Keratinocyte (primary cell): ENCODE measurements around the gene DAB1. TPM values are rescaled to one million over a fixed set of nuclear protein-coding genes. Genes with fewer than 3 reads are reported as not detected.

Experiments
- DNase-seq: peaks from one replicate; pipeline ENCODE4 v3.0.0-alpha.2; 2011; ENCODE audit warnings: low read depth, missing footprints, low spot score
- FAIRE-seq: peaks from 2 replicates; lab custom pipeline; 2011; peaks lifted over from hg19 to GRCh38; lab: Jason Lieb, UNC
- H2AFZ ChIP-seq: 2 replicates; pipeline ENCODE4 v1.6.0; 2012; ENCODE audit warnings: low read length, control low read depth, inconsistent platforms; ENCODE audit not compliant: control insufficient read depth
- H3K27ac ChIP-seq: 2 replicates; pipeline ENCODE4 v1.5.1; 2011; ENCODE audit warnings: low read length; ENCODE audit not compliant: control insufficient read depth, insufficient read depth
- H3K27me3 ChIP-seq: 3 replicates; pipeline ENCODE4 v1.6.0; 2011; ENCODE audit warnings: low read length; ENCODE audit not compliant: control insufficient read depth, insufficient read depth; ENCODE audit errors: extremely low read depth
- H3K36me3 ChIP-seq, 2 experiments: 2 replicates in 1 of 2; 3 replicates in 1 of 2; pipeline ENCODE4 v1.5.1; 2011; ENCODE audit warnings: low read length in 2 of 2, mild to moderate bottlenecking in 1 of 2; ENCODE audit not compliant: control insufficient read depth in 2 of 2, insufficient read depth in 2 of 2; ENCODE audit errors: extremely low read depth in 1 of 2
- H3K4me1 ChIP-seq: 3 replicates; pipeline ENCODE4 v1.5.1; 2011; ENCODE audit warnings: low read length; ENCODE audit not compliant: control insufficient read depth, insufficient read depth; ENCODE audit errors: extremely low read depth
- H3K4me2 ChIP-seq: 3 replicates; pipeline ENCODE4 v1.6.0; 2011; ENCODE audit warnings: low read depth, low read length; ENCODE audit not compliant: control insufficient read depth, insufficient read depth; ENCODE audit errors: extremely low read depth
- H3K4me3 ChIP-seq, 3 experiments: fragments of 200-600 bp in 1 of 3; sonication (generic) in 1 of 3; 2 replicates in 2 of 3; 3 replicates in 1 of 3; pipeline ENCODE4 v1.5.1; 2011 to 2016; ENCODE audit warnings: low read length in 3 of 3, mild to moderate bottlenecking in 3 of 3, control low read depth in 2 of 3, inconsistent platforms in 1 of 3, low read depth in 1 of 3, mixed read lengths in 1 of 3, mixed run types in 1 of 3, moderate library complexity in 1 of 3; ENCODE audit not compliant: control insufficient read depth in 2 of 3, insufficient read depth in 2 of 3; ENCODE audit errors: extremely low read depth in 1 of 3
- H3K79me2 ChIP-seq: 2 replicates; pipeline ENCODE4 v1.6.0; 2012; ENCODE audit warnings: low read length; ENCODE audit not compliant: control insufficient read depth, insufficient read depth
- H3K9ac ChIP-seq: 3 replicates; pipeline ENCODE4 v1.6.0; 2011; ENCODE audit warnings: low read length; ENCODE audit not compliant: control insufficient read depth, insufficient read depth; ENCODE audit errors: extremely low read depth
- H3K9me1 ChIP-seq: 3 replicates; pipeline ENCODE4 v1.6.0; 2011; ENCODE audit warnings: low read length; ENCODE audit not compliant: control insufficient read depth, insufficient read depth; ENCODE audit errors: extremely low read depth
- H3K9me3 ChIP-seq: 2 replicates; pipeline ENCODE4 v1.5.1; 2012; ENCODE audit warnings: low read depth, low read length; ENCODE audit not compliant: control insufficient read depth
- H4K20me1 ChIP-seq: 3 replicates; pipeline ENCODE4 v1.6.0; 2011; ENCODE audit warnings: low read length; ENCODE audit not compliant: control insufficient read depth, insufficient read depth; ENCODE audit errors: extremely low read depth
- CTCF ChIP-seq, 3 experiments: IDR thresholded peaks in 1 of 3; conservative IDR thresholded peaks in 1 of 3; optimal IDR thresholded peaks in 1 of 3; 2 replicates in 2 of 3; 3 replicates in 1 of 3; pipeline versions ENCODE3 to v1.5.1; 2011; ENCODE audit warnings: low read length in 3 of 3, mild to moderate bottlenecking in 3 of 3, moderate library complexity in 2 of 3, control low read depth in 1 of 3, inconsistent platforms in 1 of 3; ENCODE audit not compliant: insufficient read depth in 2 of 3; ENCODE audit errors: extremely low read depth in 1 of 3
- EZH2 ChIP-seq: IDR thresholded peaks from one replicate; pipeline ENCODE4 v1.6.1; 2012; ENCODE audit warnings: inconsistent platforms, mild to moderate bottlenecking, low read length, moderate library complexity
- dilution Hi-C: fragments of 300-500 bp; cut with MboI; formaldehyde crosslinking; loops from one replicate; pipeline ENCODE4 v1.7.0; 2020; ENCODE audit warnings: low sequenced_read_pairs; ENCODE audit not compliant: extremely low pct_ligation_motif_present
- polyA plus RNA-seq, 5 experiments: library from polyadenylated mRNA; depleted of rRNA in 3 of 5; stranded (reverse) in 3 of 5; stranded (forward) in 1 of 5; unstranded in 1 of 5; fragments of >200 nt; gene quantifications; 1 replicate in 1 of 5; 2 replicates in 3 of 5; 3 replicates in 1 of 5; pipeline versions ENCODE4 v1.2.1 to v1.2.3, GENCODE V29; 2011 to 2012; ENCODE audit warnings: missing spikeins in 2 of 5, low read depth in 1 of 5, low replicate concordance in 1 of 5

The DAB1 gene
- polyA plus RNA-seq, 1 donor (not counting 4 experiments of a cell fraction or from before 2014, with no cell fraction given) = 0.01 TPM

GRCh38 chr1:57360846-57361407 lies 62.9 kb downstream of the DAB1 start:
- H3K27ac ChIP-seq = no peak overlapping the region
- dilution Hi-C loops = no loop called here
- H3K36me3 ChIP-seq = no peaks in the 10 kb centered on the region
- no peaks in the 10 kb centered on the region for H3K9me1 ChIP-seq
- no peaks in the 10 kb centered on the region for H4K20me1 ChIP-seq
- no peak overlapping the region for H3K4me2 ChIP-seq
- no peak overlapping the region for H3K4me3 ChIP-seq
- H3K27me3 ChIP-seq = no peaks in the 10 kb centered on the region
- no peak overlapping the region for H2AFZ ChIP-seq
- TF ChIP-seq CTCF (optimal IDR thresholded peaks at IDR 0.05 in 1 of 3, IDR thresholded peaks at IDR 0.05 in 1 of 3, conservative IDR thresholded peaks at IDR 0.05 in 1 of 3; ENCODE audit: extremely low read depth in 1 of 3, insufficient read depth in 2 of 3, low read length in 3 of 3) = no peak
- H3K4me1 ChIP-seq = no peaks in the 10 kb centered on the region
- H3K9ac ChIP-seq = no peak overlapping the region
- FAIRE-seq (no peak), DNase-seq (no peak)
- H3K9me3 ChIP-seq = no peaks in the 10 kb centered on the region
- no peaks in the 10 kb centered on the region for H3K79me2 ChIP-seq

- dilution Hi-C loops = no loop called here
- FAIRE-seq = no peak
- TF ChIP-seq CTCF (optimal IDR thresholded peaks at IDR 0.05 in 1 of 3, IDR thresholded peaks at IDR 0.05 in 1 of 3, conservative IDR thresholded peaks at IDR 0.05 in 1 of 3; ENCODE audit: extremely low read depth in 1 of 3, insufficient read depth in 2 of 3, low read length in 3 of 3) (no peak), EZH2 (no peak)
These were observed 66.4 kb downstream of the DAB1 start for GRCh38 chr1:57357462-57357861.

More at GRCh38 chr1:57357462-57357861, 66.4 kb downstream of the DAB1 start:
- H3K9me3 ChIP-seq = no peaks in the 10 kb centered on the region
- H2AFZ ChIP-seq = no peak overlapping the region
- no peaks in the 10 kb centered on the region for H3K4me1 ChIP-seq
- DNase-seq = no peak
- H3K9ac ChIP-seq = no peak overlapping the region
- no peak overlapping the region for H3K27ac ChIP-seq
- H3K9me1 ChIP-seq = no peaks in the 10 kb centered on the region
- no peak overlapping the region for H3K4me2 ChIP-seq
- H3K27me3 ChIP-seq = no peaks in the 10 kb centered on the region
- H3K36me3 ChIP-seq = no peaks in the 10 kb centered on the region
- no peak overlapping the region for H3K4me3 ChIP-seq
- H3K79me2 ChIP-seq = no peaks in the 10 kb centered on the region
- H4K20me1 ChIP-seq = no peaks in the 10 kb centered on the region
